ENCODE measurements around the gene MATN1. TPM values are rescaled to one million over a fixed set of nuclear protein-coding genes. Genes with fewer than 3 reads are reported as not detected.

MATN1 gene
- total RNA-seq, 1 experiment from 2014 or later: 0.24 TPM

- no peaks in the 10 kb centered on the region for H3K27me3 Mint-ChIP-seq (ENCODE audit: low read depth)
- H3K9me3 Mint-ChIP-seq: no peaks in the 10 kb centered on the region
- ChIA-PET CTCF (interaction anchor here (0.8 to 1.3 kb wide), 2 partner anchors 25 to 47 kb away, joined by 3 to 4 read pairs; no protein-coding TSS in a partner anchor), POLR2A (no interaction called here)
- TF ChIP-seq, protein P1, sequence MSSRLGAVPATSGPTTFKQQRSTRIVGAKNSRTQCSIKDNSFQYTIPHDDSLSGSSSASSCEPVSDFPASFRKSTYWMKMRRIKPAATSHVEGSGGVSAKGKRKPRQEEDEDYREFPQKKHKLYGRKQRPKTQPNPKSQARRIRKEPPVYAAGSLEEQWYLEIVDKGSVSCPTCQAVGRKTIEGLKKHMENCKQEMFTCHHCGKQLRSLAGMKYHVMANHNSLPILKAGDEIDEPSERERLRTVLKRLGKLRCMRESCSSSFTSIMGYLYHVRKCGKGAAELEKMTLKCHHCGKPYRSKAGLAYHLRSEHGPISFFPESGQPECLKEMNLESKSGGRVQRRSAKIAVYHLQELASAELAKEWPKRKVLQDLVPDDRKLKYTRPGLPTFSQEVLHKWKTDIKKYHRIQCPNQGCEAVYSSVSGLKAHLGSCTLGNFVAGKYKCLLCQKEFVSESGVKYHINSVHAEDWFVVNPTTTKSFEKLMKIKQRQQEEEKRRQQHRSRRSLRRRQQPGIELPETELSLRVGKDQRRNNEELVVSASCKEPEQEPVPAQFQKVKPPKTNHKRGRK (CRISPR knock-in tag; IDR thresholded peaks at IDR 0.05; ENCODE audit: borderline replicate concordance): no peak
- TF ChIP-seq ARID4B (CRISPR knock-in tag; IDR thresholded peaks at IDR 0.05; ENCODE audit: borderline replicate concordance): no peak
- TF ChIP-seq ZSCAN18 (CRISPR knock-in tag; IDR thresholded peaks at IDR 0.05): no peak
- no peak for TF ChIP-seq SMAD3 (CRISPR knock-in tag; IDR thresholded peaks at IDR 0.05; ENCODE audit: borderline replicate concordance)
- TF ChIP-seq ZNF423 (CRISPR knock-in tag; IDR thresholded peaks at IDR 0.05): no peak
- TF ChIP-seq CREB1 (CRISPR knock-in tag; IDR thresholded peaks at IDR 0.05): no peak
- TF ChIP-seq HMGA2 (CRISPR knock-in tag; IDR thresholded peaks at IDR 0.05): no peak
- TF ChIP-seq ETV6 (CRISPR knock-in tag; IDR thresholded peaks at IDR 0.05): no peak
- no peak for TF ChIP-seq ATF1 (CRISPR knock-in tag; IDR thresholded peaks at IDR 0.05)
- TF ChIP-seq FOXP1 (CRISPR knock-in tag; IDR thresholded peaks at IDR 0.05; ENCODE audit: borderline replicate concordance): no peak
- no peak for TF ChIP-seq FOXJ3 (CRISPR knock-in tag; IDR thresholded peaks at IDR 0.05; ENCODE audit: borderline replicate concordance)
- TF ChIP-seq, protein P2, sequence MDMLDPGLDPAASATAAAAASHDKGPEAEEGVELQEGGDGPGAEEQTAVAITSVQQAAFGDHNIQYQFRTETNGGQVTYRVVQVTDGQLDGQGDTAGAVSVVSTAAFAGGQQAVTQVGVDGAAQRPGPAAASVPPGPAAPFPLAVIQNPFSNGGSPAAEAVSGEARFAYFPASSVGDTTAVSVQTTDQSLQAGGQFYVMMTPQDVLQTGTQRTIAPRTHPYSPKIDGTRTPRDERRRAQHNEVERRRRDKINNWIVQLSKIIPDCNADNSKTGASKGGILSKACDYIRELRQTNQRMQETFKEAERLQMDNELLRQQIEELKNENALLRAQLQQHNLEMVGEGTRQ (CRISPR knock-in tag; IDR thresholded peaks at IDR 0.05): no peak
- TF ChIP-seq GABPB1 (CRISPR knock-in tag; IDR thresholded peaks at IDR 0.05): no peak
- TF ChIP-seq, protein P3, sequence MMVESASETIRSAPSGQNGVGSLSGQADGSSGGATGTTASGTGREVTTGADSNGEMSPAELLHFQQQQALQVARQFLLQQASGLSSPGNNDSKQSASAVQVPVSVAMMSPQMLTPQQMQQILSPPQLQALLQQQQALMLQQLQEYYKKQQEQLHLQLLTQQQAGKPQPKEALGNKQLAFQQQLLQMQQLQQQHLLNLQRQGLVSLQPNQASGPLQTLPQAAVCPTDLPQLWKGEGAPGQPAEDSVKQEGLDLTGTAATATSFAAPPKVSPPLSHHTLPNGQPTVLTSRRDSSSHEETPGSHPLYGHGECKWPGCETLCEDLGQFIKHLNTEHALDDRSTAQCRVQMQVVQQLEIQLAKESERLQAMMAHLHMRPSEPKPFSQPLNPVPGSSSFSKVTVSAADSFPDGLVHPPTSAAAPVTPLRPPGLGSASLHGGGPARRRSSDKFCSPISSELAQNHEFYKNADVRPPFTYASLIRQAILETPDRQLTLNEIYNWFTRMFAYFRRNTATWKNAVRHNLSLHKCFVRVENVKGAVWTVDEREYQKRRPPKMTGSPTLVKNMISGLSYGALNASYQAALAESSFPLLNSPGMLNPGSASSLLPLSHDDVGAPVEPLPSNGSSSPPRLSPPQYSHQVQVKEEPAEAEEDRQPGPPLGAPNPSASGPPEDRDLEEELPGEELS (CRISPR knock-in tag; IDR thresholded peaks at IDR 0.05): no peak
- no peak for TF ChIP-seq ZNF416 (CRISPR knock-in tag; IDR thresholded peaks at IDR 0.05)
- no peak for TF ChIP-seq ZNF121 (CRISPR knock-in tag; IDR thresholded peaks at IDR 0.05)
- H3K36me3 Mint-ChIP-seq: no peaks in the 10 kb centered on the region
- H3K4me3 Mint-ChIP-seq: no peak overlapping the region
- no peak for ATAC-seq
- DNase-seq (ENCODE audit: low spot score): no peak
- H3K27ac Mint-ChIP-seq: no peak overlapping the region
- peaks cover 21% of the 10 kb centered on the region for H3K4me1 Mint-ChIP-seq
These were observed 31.3 kb upstream of the MATN1 start for GRCh38 chr1:30754684-30755171.

Data from WTC11 (cell line).